K562 treated with DMSO at 1 percent for 48 hours (cell line): Measurements from ENCODE around the gene IRX3. TPM values are rescaled to one million over a fixed set of nuclear protein-coding genes. Genes with fewer than 3 reads are reported as not detected.

Experiments
- total RNA-seq: library from RNA; unstranded; fragments of 300-600 nt; gene quantifications from 2 replicates; pipeline ENCODE4 v1.2.3, GENCODE V29; 2022; ENCODE audit warnings: low replicate concordance; ENCODE audit errors: extremely low read depth

IRX3 gene
- total RNA-seq: not detected in 2 replicates

DNA sequence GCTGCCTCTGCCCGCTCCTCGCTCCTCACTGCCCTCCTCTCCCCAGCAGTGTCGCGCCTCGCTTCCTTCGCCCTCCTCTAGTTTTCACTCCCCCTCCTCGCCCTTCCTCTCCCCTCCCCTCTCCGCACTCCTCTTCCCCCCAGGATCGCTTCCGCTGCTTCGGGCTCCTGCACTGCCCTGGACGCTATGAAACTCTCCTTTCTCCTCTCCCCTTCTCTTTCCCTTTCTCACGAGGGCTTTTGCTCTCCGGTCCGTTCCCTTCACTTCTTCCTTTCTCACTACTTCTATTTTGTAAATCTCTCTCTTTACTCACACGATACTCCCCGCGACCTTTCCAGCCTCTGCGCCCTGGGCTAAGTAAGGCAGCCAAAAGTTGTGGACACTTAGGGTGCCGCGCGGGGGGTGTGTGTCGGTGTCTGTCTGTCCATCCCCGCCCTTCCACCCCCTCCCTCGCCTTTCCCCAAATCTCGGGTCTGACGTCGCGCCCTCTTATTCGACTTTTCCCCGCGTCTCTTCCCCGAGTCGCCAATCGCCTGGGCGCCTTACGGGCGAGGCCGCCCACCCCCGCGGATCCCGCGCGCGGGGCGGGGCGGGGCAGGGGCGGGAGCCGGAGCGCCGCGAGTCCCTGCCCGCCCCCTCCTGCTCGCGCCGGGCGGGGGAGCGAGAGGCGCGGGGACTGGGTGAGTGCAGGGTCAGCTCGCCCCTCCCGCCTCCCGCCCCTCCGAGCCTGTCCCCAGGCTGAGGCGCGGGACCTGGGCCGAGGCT is at the start of gene IRX3:
Gene IRX3, minus strand, starts transcription at position 422 of the 765 bp plus-strand sequence. CDS start 737 bp downstream, outside the sequence.

